Measurements from ENCODE around the gene TXNDC5.
"Not testable (repeated sequence)": the region's sequence is repeated elsewhere in the genome, so short reads cannot be mapped to it uniquely, and the experiment has no call there.

Gene TXNDC5

DNA sequence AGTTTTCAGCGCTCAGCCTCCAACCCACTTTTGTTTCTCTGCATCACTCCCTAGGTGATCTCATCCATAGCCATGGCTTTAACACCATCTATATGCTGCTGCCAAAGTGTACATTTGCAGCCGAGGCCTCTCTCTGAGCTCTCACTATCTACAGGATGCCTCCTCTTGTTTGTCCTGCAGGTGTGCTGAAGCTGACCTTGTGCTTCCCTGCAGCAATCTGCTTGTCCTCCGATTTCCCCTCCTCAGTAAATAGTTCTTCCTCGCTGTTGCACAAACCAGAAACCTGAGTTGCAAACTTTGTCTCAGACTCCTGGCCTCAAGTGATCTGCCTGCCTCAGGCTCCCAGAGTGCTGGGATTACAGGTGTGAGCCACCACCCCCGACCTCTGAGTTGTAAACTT, 3.7 kb upstream of the TXNDC5 start:
- DNase-seq (ENCODE audit: low read depth in 2 of 2): no peak

- no peak for DNase-seq (ENCODE audit: low read depth in 2 of 2)
These were observed 2.3 kb upstream of the TXNDC5 start for GRCh38 chr6:7912736-7913517.

DNA sequence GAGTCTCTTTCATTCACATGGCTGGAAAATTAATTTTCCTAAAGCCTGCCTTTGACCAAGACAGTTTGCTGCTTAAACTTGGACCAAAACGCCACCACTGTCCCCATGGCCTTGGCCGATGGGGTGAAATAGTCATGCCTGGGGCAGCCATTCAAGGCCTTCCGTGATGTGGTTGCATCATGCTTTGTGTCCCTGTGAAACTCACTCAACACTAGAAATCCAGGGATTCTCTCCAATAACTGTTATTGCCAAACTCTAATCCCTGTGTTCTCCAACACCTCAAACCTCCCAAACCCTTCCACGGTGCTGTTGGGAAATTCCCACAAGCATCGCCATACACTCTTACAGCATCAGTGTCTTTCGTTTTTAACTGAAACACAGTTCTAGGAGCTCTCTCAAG, 1.4 kb upstream of the TXNDC5 start:
- no peak for DNase-seq (ENCODE audit: low read depth in 2 of 2)

DNA sequence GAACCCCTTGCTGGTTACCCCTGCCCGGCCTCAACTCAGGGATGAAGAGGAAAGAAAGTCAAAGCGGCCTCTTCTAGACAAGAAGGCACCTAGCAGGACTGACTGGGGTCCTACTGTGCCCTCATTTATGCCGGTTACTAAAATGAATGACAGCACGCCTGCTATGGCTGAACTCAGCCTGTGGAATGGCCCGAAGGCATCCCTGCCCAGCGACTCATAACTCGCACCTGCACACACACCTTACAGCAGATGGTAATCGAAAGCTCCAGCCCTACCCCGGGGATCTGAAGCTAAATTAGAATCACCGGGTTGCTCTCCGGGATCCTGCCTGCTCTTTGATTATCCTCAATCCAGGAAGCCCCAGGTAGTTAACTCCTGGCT, 747 bp upstream of the TXNDC5 start:
- DNase-seq (ENCODE audit: low read depth in 2 of 2): no peak

DNA sequence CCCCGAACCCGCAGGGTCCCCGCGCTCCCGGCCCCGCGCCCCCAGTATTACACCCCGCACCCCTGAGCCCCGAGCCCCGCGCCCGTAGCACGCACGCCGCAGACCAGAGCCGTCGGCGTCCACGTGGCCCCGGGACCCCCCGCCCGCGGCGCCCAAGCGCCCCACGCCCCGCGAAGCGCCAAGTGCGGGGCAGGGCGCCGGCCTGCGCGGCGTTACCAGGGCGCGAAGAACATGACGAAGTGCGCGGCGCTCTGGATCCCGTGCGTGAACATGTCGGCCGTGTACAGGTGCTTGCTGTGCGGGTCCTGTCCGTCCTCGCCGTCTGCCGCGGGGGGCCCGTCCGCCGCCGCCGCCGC, 312 bp downstream of the TXNDC5 start:
- no peak for DNase-seq (ENCODE audit: low read depth in 2 of 2)

- no peak for DNase-seq (ENCODE audit: low read depth in 2 of 2)
These were observed 988 bp downstream of the TXNDC5 start for GRCh38 chr6:7909323-7910276.

DNA sequence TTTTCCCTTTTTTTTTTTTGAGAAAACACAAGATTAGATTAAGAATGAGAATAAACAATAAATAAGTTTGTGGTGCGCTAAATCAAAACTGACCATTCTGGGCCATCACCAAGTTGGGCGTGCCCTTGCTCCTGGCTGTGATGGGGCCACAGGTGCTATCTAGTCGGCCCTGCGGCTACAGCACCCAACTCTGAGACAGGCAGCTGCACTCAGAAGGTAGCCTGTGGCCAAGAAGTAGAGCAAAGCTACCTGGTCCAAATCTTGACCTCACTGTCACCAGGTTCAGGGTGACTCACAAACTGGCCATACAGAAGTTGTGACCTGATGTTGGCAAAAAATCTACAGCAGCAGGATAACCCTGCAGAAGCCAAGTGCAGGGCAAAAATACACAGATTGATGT, 3.4 kb downstream of the TXNDC5 start:
- DNase-seq (ENCODE audit: low read depth in 2 of 2): no peak

DNA sequence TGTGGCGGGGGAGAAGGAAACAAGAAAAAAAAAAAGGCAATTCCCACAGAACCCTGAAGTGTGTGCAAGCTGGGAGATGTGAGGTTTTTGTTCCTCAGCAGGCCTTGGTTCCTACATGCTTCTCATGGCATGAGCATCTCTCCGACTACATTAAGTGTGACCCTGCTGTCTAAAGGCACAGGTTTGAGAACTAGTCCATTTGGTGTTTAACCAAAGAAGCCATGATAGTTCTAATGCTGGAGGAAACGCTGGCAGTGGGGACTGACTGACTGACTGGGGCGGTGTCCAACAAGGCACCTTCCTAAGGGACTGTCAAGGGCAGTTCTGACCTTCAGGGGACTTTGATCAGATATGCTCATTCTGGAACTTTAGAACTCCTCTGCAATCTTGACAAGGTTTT, 3.8 kb downstream of the TXNDC5 start:
- no peak for DNase-seq (ENCODE audit: low read depth in 2 of 2)

DNA sequence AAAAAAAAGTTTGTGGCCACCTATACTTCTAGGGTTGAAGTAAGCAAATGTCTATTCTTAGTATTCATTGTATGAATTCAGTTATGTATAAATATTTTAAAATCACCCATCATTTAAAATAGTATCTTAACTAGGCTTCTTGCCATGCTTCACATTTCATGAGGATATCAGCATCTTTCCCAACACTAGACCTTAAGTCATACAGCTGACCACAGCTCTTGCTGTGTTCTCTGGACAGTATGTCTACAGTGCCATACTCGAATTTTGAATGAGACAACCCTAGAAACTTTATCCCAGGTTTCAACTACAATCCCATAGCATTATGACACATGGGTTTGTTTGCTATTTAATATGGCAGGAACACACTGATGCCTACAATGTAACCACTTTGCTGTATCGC, 5.2 kb downstream of the TXNDC5 start:
- DNase-seq (ENCODE audit: low read depth in 2 of 2): no peak

DNA sequence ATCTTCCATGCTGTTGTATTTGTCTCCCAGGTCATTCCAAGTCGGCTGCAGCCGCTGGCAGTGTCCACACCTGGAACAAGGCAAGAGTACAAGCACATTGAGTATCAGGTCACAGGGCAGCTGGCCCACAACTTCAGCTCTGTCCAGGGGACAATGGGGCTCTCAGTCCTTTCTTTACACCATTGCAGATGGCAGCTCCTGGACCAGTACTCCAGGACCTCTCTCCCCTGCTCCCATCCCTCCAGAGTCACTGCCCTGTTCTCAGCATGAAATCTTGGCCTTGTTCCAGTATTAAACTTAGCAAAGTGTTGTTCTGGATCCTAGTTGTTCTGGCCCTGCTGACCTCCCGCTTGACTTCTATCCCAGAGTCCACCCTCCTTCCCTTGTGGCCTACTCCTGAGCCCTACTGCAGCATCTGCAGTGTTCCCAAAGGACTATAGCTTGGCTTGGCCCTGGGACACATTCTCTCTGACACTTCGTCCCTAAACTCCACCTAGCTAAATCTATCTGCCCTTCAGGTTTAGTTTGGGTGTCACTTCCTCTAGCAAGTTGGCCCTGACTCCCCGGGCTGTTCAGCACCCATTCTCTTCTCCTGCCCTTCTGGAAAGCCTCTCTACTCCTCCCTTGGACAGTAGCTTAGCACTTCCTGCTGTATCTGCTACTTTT, 5.8 kb downstream of the TXNDC5 start:
- no peak for DNase-seq (ENCODE audit: low read depth in 2 of 2)

- no peak for DNase-seq (ENCODE audit: low read depth in 2 of 2)
These were observed 6.9 kb downstream of the TXNDC5 start for GRCh38 chr6:7903673-7904072.

DNA sequence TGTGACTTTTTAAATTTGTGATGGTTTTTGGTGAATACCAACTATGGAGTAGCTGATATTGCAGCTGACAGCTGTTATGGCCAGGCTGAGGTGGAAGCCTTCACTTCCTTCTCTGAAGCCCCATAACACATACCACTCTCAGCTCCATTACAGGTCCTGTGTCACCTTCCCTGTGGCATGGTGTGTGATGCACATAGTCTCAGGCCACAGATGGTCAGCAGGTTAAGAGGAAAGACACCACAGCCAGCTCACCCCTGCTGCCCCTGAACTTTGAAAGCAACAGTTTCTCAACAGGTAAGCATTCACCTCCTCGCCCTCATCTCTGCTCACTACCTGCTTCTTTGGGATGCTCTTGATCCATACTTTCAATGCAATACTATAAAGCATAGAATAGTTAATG, 7.7 kb downstream of the TXNDC5 start:
- DNase-seq (ENCODE audit: low read depth in 2 of 2): no peak

DNA sequence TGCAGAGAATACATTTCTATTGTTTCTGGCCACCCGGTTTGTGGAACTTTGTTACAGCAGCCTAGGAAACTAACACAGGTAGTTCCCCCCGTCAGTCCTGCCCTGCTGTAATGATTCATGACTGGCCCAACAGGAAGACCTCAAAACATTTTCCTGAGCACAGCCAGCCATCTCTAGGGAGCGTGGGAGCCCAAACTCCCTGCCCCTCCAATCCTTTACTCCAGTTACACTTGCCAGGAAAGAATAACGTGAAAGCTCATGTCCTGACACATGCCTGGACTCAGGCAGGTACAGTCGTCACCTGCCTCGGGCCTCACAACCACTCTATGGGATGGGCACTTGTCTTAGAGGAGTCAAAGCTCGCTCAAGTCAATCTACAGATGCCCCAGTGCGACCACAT, 8.4 kb downstream of the TXNDC5 start:
- no peak for DNase-seq (ENCODE audit: low read depth in 2 of 2)

DNA sequence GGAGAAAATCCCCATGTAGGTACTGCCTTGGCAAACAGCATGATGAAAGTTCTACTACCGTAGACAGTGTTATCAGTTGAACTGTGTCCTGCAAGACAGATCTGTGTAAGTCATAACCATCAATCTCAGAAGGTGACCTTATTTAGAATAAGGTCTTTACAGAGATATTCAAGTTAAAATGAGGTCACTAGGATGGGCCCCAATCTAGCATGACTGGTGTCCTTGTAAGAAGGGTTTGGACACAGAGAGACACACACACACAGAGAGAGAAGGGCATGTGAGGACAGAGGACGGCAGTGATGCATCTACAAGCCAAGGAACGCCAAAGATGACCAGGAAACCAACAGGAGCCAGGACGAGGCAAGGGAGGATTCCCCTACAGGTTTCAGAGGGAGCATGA, 8.8 kb downstream of the TXNDC5 start:
- DNase-seq (ENCODE audit: low read depth in 2 of 2): no peak

GRCh38 chr6:7901056-7901455, 9.5 kb downstream of the TXNDC5 start:
- DNase-seq (ENCODE audit: low read depth in 2 of 2): no peak

DNA sequence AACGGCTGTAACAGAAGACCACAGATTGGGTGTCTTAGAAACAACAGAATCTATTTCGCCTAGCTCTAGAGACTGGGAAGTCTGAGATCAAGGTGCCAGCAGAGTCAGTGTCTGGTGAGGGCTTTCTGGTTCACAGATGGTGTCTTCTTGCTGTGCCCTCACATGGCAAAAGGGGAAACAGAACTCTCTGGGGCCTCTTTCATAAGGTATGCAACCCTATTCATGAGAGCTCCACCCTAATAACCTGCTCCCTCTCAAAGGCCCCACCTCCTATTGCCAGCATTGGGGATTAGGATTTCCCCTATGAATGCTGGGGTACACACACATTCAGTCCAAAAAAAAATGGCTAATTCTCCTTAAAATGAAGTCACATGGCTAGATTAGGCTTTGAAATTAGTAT, 10.0 kb downstream of the TXNDC5 start:
- DNase-seq (ENCODE audit: low read depth in 2 of 2): no peak

DNA sequence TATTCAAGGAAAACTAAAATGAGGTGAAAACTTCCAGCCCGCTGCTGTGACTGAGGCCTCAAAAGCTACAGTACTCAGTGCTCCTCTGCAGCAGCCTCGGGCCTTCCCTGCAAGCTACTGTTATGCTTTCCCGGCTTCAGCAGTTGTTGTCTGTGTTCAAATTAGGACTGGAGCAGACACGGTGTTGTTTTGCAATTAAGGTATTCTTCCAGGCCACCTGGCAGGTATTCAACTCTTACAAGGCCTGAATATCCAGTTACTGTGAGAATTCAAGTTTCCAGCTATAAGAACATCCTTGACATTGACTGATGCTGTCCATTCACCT, 10.7 kb downstream of the TXNDC5 start:
- no peak for DNase-seq (ENCODE audit: low read depth in 2 of 2)

- DNase-seq (ENCODE audit: low read depth in 2 of 2): no peak
These were observed 11.3 kb downstream of the TXNDC5 start for GRCh38 chr6:7899101-7899888.

DNA sequence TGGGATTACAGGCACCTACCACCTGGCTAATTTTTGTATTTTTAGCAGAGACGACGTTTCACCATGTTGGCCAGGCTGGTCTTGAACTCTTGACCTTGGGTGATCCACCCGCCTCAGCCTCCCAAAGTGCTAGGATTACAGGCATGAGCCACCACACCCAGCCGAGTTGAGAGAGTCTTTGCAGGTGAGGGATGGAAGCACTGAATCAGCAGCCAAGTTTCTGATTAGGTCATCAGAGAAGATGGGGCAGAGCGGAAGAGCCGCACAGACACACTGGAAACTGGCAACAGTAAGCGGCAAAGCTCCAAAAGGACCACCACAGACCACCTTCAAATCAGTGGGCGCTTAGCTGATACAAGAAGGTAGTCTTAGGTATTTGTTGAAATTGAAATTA, 12.4 kb downstream of the TXNDC5 start:
- DNase-seq (ENCODE audit: low read depth in 2 of 2): not testable (repeated sequence)

DNA sequence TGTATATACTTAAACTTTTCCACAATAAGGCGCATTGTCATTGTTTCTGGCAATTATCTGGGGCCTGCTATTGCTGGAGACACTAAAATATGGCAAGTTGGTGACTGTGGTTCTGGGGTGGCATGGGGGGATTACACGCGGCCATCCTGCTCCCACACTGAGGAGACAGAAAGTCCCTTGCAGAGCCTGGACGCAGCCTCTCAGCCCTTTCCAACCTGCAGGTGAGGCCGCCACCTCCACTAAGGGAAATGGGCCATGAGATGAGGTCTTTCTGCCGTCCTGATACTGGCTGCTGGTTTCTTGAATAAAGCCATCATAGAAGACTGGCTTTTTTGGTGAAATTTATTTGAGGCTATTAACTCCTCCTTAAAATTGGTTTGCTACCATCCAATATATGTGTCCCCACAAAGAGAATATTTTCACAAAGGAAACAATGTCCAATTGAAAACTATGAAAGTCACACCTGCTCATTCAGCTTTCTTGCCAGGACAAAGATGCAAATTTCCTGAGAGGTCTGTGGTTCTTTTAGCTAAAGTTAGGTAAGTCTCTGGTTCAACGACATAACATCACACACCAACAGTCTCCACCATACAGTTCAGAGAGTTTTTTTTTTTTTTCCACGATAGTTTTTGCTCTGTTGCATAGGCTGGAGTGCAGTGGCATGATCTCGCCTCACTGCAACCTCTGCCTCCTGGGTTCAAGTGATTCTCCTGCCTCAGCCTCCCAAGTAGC, 13.0 kb downstream of the TXNDC5 start:
- no peak for DNase-seq (ENCODE audit: low read depth in 2 of 2)

DNA sequence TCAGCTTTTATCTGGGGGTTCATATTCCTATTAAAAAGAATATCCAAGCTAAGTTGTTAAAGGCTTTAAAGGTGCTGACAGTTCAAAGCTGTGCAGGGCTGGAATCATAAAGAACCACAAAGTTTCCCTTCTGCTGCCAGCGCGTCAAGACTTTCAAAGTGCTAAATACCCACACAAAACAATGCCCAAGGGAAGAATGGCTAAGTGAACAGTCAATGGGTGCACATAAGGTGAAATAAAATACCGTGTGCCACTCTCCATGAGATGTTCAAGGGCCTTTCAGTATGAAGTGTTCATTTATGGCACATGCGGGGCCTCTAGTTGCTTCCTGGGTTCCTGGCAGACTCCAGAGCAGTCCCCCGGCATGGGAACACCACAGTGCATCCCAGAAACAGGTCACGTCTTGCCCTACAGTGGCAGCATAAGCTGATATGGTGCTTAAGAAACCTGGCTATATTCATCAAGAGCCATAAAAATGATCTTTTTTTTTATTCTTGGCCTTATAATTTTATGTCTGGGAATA, 14.1 kb downstream of the TXNDC5 start:
- no peak for DNase-seq (ENCODE audit: low read depth in 2 of 2)

All from fibroblast of skin of left biceps (primary cell).